K562 (cell line): ENCODE measurements around the gene ENOX2. TPM values are rescaled to one million over a fixed set of nuclear protein-coding genes. Genes with fewer than 3 reads are reported as not detected.
"Not testable (repeated sequence)": the region's sequence is repeated elsewhere in the genome, so short reads cannot be mapped to it uniquely, and the experiment has no call there.

Source experiments
- ATAC-seq: fragments of 200-7000 bp; cut with Tn5 transposase; 3 replicates; pipeline ENCODE4 v1.9.1; 2020; ENCODE audit warnings: moderate library complexity
- BruUV-seq: library from RNA; stranded (reverse); fragments of 400-500 nt; replicated peaks from 2 replicates; lab custom pipeline; 2021; lab: Mats Ljungman, UMichigan
- CTCF ChIA-PET: fragments of 300-600 bp; formaldehyde crosslinking; extraction: SDS; loops from one replicate; lab custom pipeline; 2021; ENCODE audit warnings: low intra/inter-chr PET ratio; lab: Yijun Ruan, JAX
- POLR2A ChIA-PET: fragments of 300-600, 350-650 bp; sonication (Branson Sonifier 250); formaldehyde crosslinking; extraction: SDS; loops from one replicate; lab custom pipeline; 2021; ENCODE audit warnings: antibody characterized with exemption, inconsistent platforms; lab: Yijun Ruan, JAX
- DNase-seq, 4 experiments: peaks; one replicate each; pipeline versions ENCODE4 v3.0.0 to v3.0.0-alpha.2; 2011 to 2018; ENCODE audit warnings: low spot score in 3 of 4, mixed read lengths in 3 of 4; ENCODE audit errors: extremely low read depth in 1 of 4
- FAIRE-seq: peaks from 2 replicates; lab custom pipeline; 2011; peaks lifted over from hg19 to GRCh38; lab: Jason Lieb, UNC
- H2AFZ ChIP-seq: 2 replicates; pipeline ENCODE4 v1.6.0; 2011; ENCODE audit warnings: low read depth, low read length, control low read depth, inconsistent platforms
- H3K27ac ChIP-seq: fragments of 200-600 bp; 3 replicates; pipeline ENCODE4 v1.8.0; 2011; ENCODE audit warnings: low read depth, mild to moderate bottlenecking, control low read depth, inconsistent platforms, low read length, moderate library complexity, mixed read lengths; ENCODE audit errors: extremely low read depth
- H3K27me3 ChIP-seq, 2 experiments: fragments of 300-600 bp in 1 of 2; 2 replicates in 1 of 2; 3 replicates in 1 of 2; pipeline versions ENCODE4 v1.6.0 to v1.8.0; 2011; ENCODE audit warnings: inconsistent platforms in 2 of 2, low read length in 2 of 2, mild to moderate bottlenecking in 1 of 2, mixed read lengths in 1 of 2, moderate library complexity in 1 of 2; ENCODE audit not compliant: control insufficient read depth in 2 of 2, insufficient read depth in 2 of 2
- H3K36me3 ChIP-seq: fragments of 300-600 bp; 3 replicates; pipeline ENCODE4 v1.8.0; 2011; ENCODE audit warnings: mild to moderate bottlenecking, low read length, inconsistent platforms; ENCODE audit not compliant: control insufficient read depth, insufficient read depth
- H3K4me1 ChIP-seq, 2 experiments: fragments of 200-600 bp in 1 of 2; replicated peaks in 1 of 2; 2 replicates in 1 of 2; 3 replicates in 1 of 2; pipeline versions ENCODE4 v1.5.1 to v1.8.0; 2011; ENCODE audit warnings: inconsistent platforms in 2 of 2, low read length in 2 of 2, mild to moderate bottlenecking in 1 of 2, mixed read lengths in 1 of 2, moderate library complexity in 1 of 2; ENCODE audit not compliant: control insufficient read depth in 2 of 2, insufficient read depth in 2 of 2
- H3K4me2 ChIP-seq: 2 replicates; pipeline ENCODE4 v1.6.1; 2011; ENCODE audit warnings: low read length, control low read depth, inconsistent platforms, mixed read lengths; ENCODE audit not compliant: insufficient read depth
- H3K4me3 ChIP-seq: fragments of 200-600 bp; sonication (generic), shearing (Covaris generic); 2 replicates; pipeline ENCODE4 v1.5.1; 2016; ENCODE audit warnings: control low read depth, inconsistent platforms
- H3K79me2 ChIP-seq: fragments of 200-600 bp; 3 replicates; pipeline ENCODE4 v1.8.0; 2011; ENCODE audit warnings: low read length, inconsistent platforms; ENCODE audit not compliant: control insufficient read depth, insufficient read depth
- H3K9ac ChIP-seq, 2 experiments: 2 replicates each; pipeline versions ENCODE4 v1.6.0 to v1.6.1; 2011; ENCODE audit warnings: low read depth in 2 of 2, low read length in 2 of 2, control low read depth in 1 of 2, inconsistent platforms in 1 of 2, mild to moderate bottlenecking in 1 of 2, mixed read lengths in 1 of 2; ENCODE audit not compliant: insufficient read depth in 1 of 2
- H3K9me1 ChIP-seq: one replicate; pipeline ENCODE4 v1.6.0; 2011; ENCODE audit warnings: inconsistent platforms, mild to moderate bottlenecking, low read length, moderate library complexity; ENCODE audit not compliant: control insufficient read depth, insufficient read depth
- H3K9me3 ChIP-seq: replicated peaks from 2 replicates; pipeline ENCODE4 v1.5.1; 2011; ENCODE audit warnings: low read depth, low read length, inconsistent platforms; ENCODE audit not compliant: control insufficient read depth, insufficient read depth
- H4K20me1 ChIP-seq: replicated peaks from 2 replicates; pipeline ENCODE4 v1.6.1; 2011; ENCODE audit warnings: low read length, inconsistent platforms, mixed read lengths; ENCODE audit not compliant: control insufficient read depth, insufficient read depth
- ARID2 ChIP-seq: fragments of 450-650 bp; IDR thresholded peaks from 2 replicates; pipeline ENCODE4 v1.6.1; 2017; ENCODE audit warnings: antibody characterized with exemption, mild to moderate bottlenecking
- BCOR ChIP-seq: fragments of 450-650 bp; IDR thresholded peaks from 2 replicates; pipeline ENCODE4 v1.6.1; 2016
- CC2D1A ChIP-seq: fragments of 450-650 bp; IDR thresholded peaks from 2 replicates; pipeline ENCODE4 v1.6.1; 2017; ENCODE audit warnings: mild to moderate bottlenecking
- PML ChIP-seq: IDR thresholded peaks from 2 replicates; pipeline ENCODE4 v1.6.1; 2012; ENCODE audit warnings: low read length, inconsistent platforms
- RB1 ChIP-seq: fragments of 450-650 bp; IDR thresholded peaks from 2 replicates; pipeline ENCODE4 v1.6.1; 2017; ENCODE audit warnings: low read depth, mild to moderate bottlenecking
- SMARCA5 ChIP-seq: fragments of 450-650 bp; IDR thresholded peaks from 2 replicates; pipeline ENCODE4 v1.6.1; 2016
- ZNF121 ChIP-seq: sonication (generic); formaldehyde crosslinking; conservative IDR thresholded peaks from 2 replicates; pipeline ENCODE4 v1.8.0; 2022; ENCODE audit warnings: missing genetic modification reagents
- ZNF431 ChIP-seq: sonication (generic); formaldehyde crosslinking; IDR thresholded peaks from 2 replicates; pipeline ENCODE4 v1.8.0; 2022; ENCODE audit warnings: mild to moderate bottlenecking, missing genetic modification reagents
- ZNF644 ChIP-seq: fragments of 200-800 bp; sonication (Bioruptor generic); IDR thresholded peaks from 2 replicates; pipeline ENCODE4 v1.6.1; 2016; ENCODE audit warnings: low read depth, missing genetic modification characterization, missing compliant biosample characterization
- WGBS: fragments of 100-300 bp; shearing (Covaris generic); methylation state at CpG from one replicate; pipeline ENCODE4 v1.1.6; 2016; ENCODE audit warnings: low coverage, mixed read lengths; ENCODE audit not compliant: insufficient coverage; ENCODE audit errors: missing lambda C conversion rate; 5-methylcytosine and 5-hydroxymethylcytosine counted together
- in situ Hi-C: fragments of 300-500 bp; cut with MboI; formaldehyde crosslinking; loops from 4 replicates; pipeline ENCODE4 v1.15.0; 2018; ENCODE audit warnings: inconsistent platforms, mixed read lengths
- intact Hi-C: fragments of 100-400 bp; cut with micrococcal nuclease; formaldehyde crosslinking; loops from 2 replicates; pipeline ENCODE4 v1.14.2; 2022
- polyA plus RNA-seq, 8 experiments: library from polyadenylated mRNA; depleted of rRNA in 4 of 8; stranded (reverse) in 5 of 8; unstranded in 3 of 8; fragments of >200 nt; fragmentation: Nextera tagmentation in 2 of 8; fragmentation: Illumina TruSeq in 1 of 8; extraction: Ambion mirVana in 2 of 8; extraction: Trizol in 1 of 8; gene quantifications; 2 replicates each; pipeline versions ENCODE4 v1.2.1 to v1.2.3, GENCODE V29; 2011 to 2014; ENCODE audit warnings: inconsistent platforms in 1 of 8, missing spikeins in 1 of 8
- total RNA-seq, 7 experiments: library from RNA; depleted of rRNA in 6 of 7; stranded (reverse); fragments of >200 nt in 6 of 7; fragmentation: Illumina TruSeq in 2 of 7; extraction: Trizol in 2 of 7; gene quantifications; 2 replicates each; pipeline versions ENCODE4 v1.2.1 to v1.2.3, GENCODE V29; 2011 to 2021; ENCODE audit warnings: low replicate concordance in 1 of 7
- TF ChIP-seq, protein P1 (sequence below), 3 experiments: IDR thresholded peaks in 2 of 3; conservative IDR thresholded peaks in 1 of 3; 2 replicates each; pipeline ENCODE4 v1.5.1; 2011 to 2012; ENCODE audit warnings: low read length in 3 of 3, mild to moderate bottlenecking in 3 of 3, control low read depth in 2 of 3, improper control_type of control experiment in 1 of 3, inconsistent platforms in 1 of 3, low read depth in 1 of 3, mixed read lengths in 1 of 3, moderate library complexity in 1 of 3; ENCODE audit not compliant: insufficient read depth in 2 of 3
- TF ChIP-seq, protein P2 (sequence below): fragments of 450-650 bp; formaldehyde crosslinking; IDR thresholded peaks from 2 replicates; pipeline ENCODE4 v1.4.0; 2020; ENCODE audit warnings: mild to moderate bottlenecking, moderate library complexity

The ENOX2 gene
- total and polyA plus RNA-seq, 9 of the 15 experiments (the other 6 are each of a cell fraction or from before 2014, with no cell fraction given), result 6.1 to 24.0 (median 13.8) TPM

DNA sequence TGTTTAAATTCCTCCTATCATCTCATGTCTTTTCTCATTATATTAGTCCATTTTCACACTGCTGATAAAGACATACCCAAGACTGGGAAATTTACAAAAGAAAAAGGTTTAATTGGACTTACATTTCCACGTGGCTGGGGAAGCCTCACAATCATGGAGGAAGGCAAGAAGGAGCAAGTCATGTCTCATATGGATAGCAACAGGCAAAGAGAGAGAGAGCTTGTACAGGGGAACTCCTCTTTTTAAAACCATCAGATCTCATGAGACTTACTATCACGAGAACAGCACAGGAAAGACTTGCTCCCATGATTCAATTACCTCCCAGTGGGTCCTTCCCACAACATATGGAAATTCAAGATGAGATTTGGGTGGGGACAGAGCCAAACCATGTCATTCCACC is 15.5 kb upstream of the ENOX2 start:
- H3K4me1 ChIP-seq, H3K9me3 ChIP-seq, DNase-seq, H4K20me1 ChIP-seq, FAIRE-seq, ATAC-seq, intact Hi-C loops, H2AFZ ChIP-seq, H3K79me2 ChIP-seq, H3K9ac ChIP-seq, POLR2A ChIA-PET, H3K27ac ChIP-seq, H3K4me3 ChIP-seq, H3K4me2 ChIP-seq, H3K27me3 ChIP-seq, BruUV-seq, H3K9me1 ChIP-seq, CTCF ChIA-PET, H3K36me3 ChIP-seq: not testable (repeated sequence)
- in situ Hi-C loops, result loop anchor here (5.0 to 10.0 kb wide), 2 partner anchors 374 to 526 kb away; no protein-coding TSS in a partner anchor
- peak; percentile 95 for TF ChIP-seq ZNF431 (CRISPR knock-in tag)
- WGBS, result 0% methylated on average over 2 of the region's 2 CpGs

DNA sequence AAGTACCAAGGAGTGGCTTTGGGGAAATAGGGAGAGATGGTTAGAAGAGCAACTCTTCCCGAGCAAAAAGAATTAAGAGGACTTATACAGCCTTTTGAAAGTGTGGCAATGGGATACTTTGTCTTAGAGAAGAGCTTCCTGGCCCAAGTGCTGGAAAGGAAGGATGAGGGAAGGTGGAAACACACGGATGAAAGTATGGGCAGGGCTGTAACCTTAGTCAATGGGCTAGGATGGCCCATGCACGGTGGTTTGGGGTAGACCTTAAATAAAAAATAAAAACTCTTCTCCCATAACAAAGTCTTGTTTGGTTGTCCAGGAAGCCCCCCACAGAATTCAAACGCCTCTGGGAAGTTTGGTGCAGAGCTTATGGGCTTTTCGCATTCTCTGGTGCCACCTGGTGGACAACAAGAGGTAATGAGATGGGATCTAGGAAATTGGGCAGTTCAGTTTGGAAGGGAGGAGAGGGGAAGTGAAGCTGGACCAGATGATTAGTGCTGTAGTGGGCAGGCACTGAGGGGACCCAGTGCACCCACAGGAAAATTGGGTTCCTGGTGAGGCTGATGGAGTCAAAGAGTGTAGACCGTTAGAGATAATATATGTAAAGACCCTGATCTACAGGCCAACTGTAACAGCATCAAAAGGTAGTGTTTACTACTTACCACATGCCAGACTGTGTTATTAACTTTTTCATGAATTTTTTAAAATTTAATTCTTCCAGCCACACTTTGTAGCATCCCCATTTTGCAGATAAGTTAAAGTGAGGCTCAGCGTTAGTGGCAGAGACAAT is 13.8 kb upstream of the ENOX2 start:
- Histone ChIP-seq H3K27me3 (no peaks in the 10 kb centered on the region), H2AFZ (no peak overlapping the region), H3K4me1 (no peaks in the 10 kb centered on the region), H3K79me2 (no peaks in the 10 kb centered on the region), H3K36me3 (no peaks in the 10 kb centered on the region), H3K27ac (no peak overlapping the region), H4K20me1 (no peaks in the 10 kb centered on the region), H3K9ac (no peak overlapping the region), H3K9me3 (no peaks in the 10 kb centered on the region), H3K4me3 (no peak overlapping the region), H3K4me2 (no peak overlapping the region), H3K9me1 (no peaks in the 10 kb centered on the region)
- 16% methylated on average over 7 of the region's 7 CpGs for WGBS
- no TSS peak for BruUV-seq
- intact Hi-C loops (loop anchor here (1.0 to 2.0 kb wide), 4 partner anchors 340 to 586 kb away; no protein-coding TSS in a partner anchor), in situ Hi-C loops (loop anchor here (5.0 to 10.0 kb wide), 2 partner anchors 372 to 525 kb away; no protein-coding TSS in a partner anchor)
- ChIA-PET CTCF (interaction anchor here (0.6 to 2.3 kb wide), 7 partner anchors 177 to 761 kb away, joined by 3 to 8 read pairs (median 3); no protein-coding TSS in a partner anchor), POLR2A (interaction anchor here (1.2 kb wide), 1 partner anchor 341 kb away, joined by 3 read pairs; no protein-coding TSS in a partner anchor)
- peak; percentile 63 to 74 (median 67) for DNase-seq
- peak; percentile 84 for ATAC-seq
- peak; percentile 93 for FAIRE-seq
- TF ChIP-seq CC2D1A (peak; percentile 71; the same call in 1 of the 2 replicates), ARID2 (peak; percentile 86; the same call in 1 of the 2 replicates), ZNF121 (CRISPR knock-in tag) (peak; percentile 86), SMARCA5 (0 out of 2 replicates have a peak, but pooled peaks have one; percentile 23), ZNF644 (tag) (no peak), PML (no peak), BCOR (0 out of 2 replicates have a peak, but pooled peaks have one; percentile 18), RB1 (0 out of 2 replicates have a peak, but pooled peaks have one; percentile 31)
- TF ChIP-seq, protein P1, sequence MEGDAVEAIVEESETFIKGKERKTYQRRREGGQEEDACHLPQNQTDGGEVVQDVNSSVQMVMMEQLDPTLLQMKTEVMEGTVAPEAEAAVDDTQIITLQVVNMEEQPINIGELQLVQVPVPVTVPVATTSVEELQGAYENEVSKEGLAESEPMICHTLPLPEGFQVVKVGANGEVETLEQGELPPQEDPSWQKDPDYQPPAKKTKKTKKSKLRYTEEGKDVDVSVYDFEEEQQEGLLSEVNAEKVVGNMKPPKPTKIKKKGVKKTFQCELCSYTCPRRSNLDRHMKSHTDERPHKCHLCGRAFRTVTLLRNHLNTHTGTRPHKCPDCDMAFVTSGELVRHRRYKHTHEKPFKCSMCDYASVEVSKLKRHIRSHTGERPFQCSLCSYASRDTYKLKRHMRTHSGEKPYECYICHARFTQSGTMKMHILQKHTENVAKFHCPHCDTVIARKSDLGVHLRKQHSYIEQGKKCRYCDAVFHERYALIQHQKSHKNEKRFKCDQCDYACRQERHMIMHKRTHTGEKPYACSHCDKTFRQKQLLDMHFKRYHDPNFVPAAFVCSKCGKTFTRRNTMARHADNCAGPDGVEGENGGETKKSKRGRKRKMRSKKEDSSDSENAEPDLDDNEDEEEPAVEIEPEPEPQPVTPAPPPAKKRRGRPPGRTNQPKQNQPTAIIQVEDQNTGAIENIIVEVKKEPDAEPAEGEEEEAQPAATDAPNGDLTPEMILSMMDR (IDR thresholded peaks at IDR 0.05 in 2 of 3, conservative IDR thresholded peaks at IDR 0.05 in 1 of 3; ENCODE audit: insufficient read depth in 2 of 3, low read depth in 1 of 3, low read length in 3 of 3), result peak; percentile 71 to 80 (median 80)
- TF ChIP-seq, protein P2, sequence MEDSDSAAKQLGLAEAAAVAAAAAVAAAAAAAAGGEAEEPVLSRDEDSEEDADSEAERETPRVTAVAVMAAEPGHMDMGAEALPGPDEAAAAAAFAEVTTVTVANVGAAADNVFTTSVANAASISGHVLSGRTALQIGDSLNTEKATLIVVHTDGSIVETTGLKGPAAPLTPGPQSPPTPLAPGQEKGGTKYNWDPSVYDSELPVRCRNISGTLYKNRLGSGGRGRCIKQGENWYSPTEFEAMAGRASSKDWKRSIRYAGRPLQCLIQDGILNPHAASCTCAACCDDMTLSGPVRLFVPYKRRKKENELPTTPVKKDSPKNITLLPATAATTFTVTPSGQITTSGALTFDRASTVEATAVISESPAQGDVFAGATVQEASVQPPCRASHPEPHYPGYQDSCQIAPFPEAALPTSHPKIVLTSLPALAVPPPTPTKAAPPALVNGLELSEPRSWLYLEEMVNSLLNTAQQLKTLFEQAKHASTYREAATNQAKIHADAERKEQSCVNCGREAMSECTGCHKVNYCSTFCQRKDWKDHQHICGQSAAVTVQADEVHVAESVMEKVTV (CRISPR knock-in tag), result peak; percentile 88
